GM12875 (cell line): ENCODE data around the gene THAP8.

Experiments used
- H3K4me3 ChIP-seq: one replicate; pipeline ENCODE4 v1.5.1; 2011; ENCODE audit warnings: low read depth, low read length, control low read depth
- CTCF ChIP-seq: IDR thresholded peaks from 2 replicates; pipeline ENCODE4 v1.5.1; 2011; ENCODE audit warnings: low read depth, mild to moderate bottlenecking, control low read depth, inconsistent platforms, low read length, moderate library complexity, borderline replicate concordance; ENCODE audit not compliant: insufficient read depth

THAP8 gene

GRCh38 chr19:35992907-35993765 lies 60.9 kb downstream of the THAP8 start:
- TF ChIP-seq CTCF: no peak
- H3K4me3 ChIP-seq: no peak overlapping the region

GRCh38 chr19:35991731-35992450 lies 62.2 kb downstream of the THAP8 start:
- no peak overlapping the region for H3K4me3 ChIP-seq
- TF ChIP-seq CTCF: no peak

GRCh38 chr19:35990771-35991730 lies 63.0 kb downstream of the THAP8 start:
- TF ChIP-seq CTCF: no peak

GRCh38 chr19:35990156-35990555 lies 63.9 kb downstream of the THAP8 start:
- H3K4me3 ChIP-seq: no peak overlapping the region
- no peak for TF ChIP-seq CTCF

More at GRCh38 chr19:35990771-35991730, 63.0 kb downstream of the THAP8 start:
- no peak overlapping the region for H3K4me3 ChIP-seq

- TF ChIP-seq CTCF: no peak
- H3K4me3 ChIP-seq: no peak overlapping the region
Observed at GRCh38 chr19:35988824-35989223, 65.3 kb downstream of the THAP8 start.

GRCh38 chr19:35987571-35987896 lies 66.6 kb downstream of the THAP8 start:
- no peak overlapping the region for H3K4me3 ChIP-seq
- TF ChIP-seq CTCF: no peak
